Breast epithelium (tissue), 3 donors: ENCODE measurements around the gene CRLF1.

ENCODE experiments used
- POLR2A ChIP-seq: fragments of 450-650 bp; IDR thresholded peaks from one replicate; pipeline ENCODE4 v1.6.1; 2016; ENCODE audit warnings: antibody characterized with exemption, mild to moderate bottlenecking, moderate library complexity
- TF ChIP-seq, protein P1 (sequence below), 3 donors: fragments of 450-650 bp; IDR thresholded peaks; one replicate each; pipeline ENCODE4 v1.5.1; 2016 to 2017; ENCODE audit warnings: antibody characterized with exemption in 3 of 3, mild to moderate bottlenecking in 3 of 3, moderate library complexity in 3 of 3

DNA sequence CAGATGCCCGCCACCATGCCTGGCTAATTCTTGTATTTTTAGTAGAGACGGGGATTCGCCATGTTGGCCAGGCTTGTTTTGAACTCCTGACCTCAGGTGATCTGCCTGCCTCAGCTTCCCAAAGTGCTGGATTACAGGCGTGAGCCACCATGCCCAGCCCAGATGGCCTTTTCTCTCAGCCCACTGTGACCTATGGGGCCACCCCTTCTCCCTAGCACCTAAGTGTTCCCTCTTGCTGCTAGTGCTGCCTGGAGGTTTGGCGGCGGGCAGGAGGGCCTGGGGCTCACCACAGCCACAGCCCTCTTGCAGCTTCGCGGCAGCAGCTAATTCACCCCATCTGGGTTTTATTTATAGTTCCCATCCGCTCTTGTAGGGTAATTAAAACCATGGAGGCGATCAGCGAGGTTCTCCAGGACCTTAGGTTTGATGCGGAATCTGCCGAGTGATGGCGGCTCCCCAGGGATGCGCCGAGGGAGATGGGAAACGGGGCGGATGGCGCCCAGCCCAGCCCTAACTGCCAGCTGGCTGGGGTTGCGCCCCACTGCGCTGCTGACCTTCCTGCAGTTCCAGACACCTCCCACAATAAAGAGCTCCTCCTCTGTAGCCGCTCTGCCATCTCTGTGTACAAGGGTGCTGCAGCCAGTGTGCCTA lies 14.7 kb downstream of the CRLF1 start:
- TF ChIP-seq, protein P1, sequence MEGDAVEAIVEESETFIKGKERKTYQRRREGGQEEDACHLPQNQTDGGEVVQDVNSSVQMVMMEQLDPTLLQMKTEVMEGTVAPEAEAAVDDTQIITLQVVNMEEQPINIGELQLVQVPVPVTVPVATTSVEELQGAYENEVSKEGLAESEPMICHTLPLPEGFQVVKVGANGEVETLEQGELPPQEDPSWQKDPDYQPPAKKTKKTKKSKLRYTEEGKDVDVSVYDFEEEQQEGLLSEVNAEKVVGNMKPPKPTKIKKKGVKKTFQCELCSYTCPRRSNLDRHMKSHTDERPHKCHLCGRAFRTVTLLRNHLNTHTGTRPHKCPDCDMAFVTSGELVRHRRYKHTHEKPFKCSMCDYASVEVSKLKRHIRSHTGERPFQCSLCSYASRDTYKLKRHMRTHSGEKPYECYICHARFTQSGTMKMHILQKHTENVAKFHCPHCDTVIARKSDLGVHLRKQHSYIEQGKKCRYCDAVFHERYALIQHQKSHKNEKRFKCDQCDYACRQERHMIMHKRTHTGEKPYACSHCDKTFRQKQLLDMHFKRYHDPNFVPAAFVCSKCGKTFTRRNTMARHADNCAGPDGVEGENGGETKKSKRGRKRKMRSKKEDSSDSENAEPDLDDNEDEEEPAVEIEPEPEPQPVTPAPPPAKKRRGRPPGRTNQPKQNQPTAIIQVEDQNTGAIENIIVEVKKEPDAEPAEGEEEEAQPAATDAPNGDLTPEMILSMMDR (IDR thresholded peaks at IDR 0.05), result no peak
- no peak for TF ChIP-seq POLR2A
